HG03378 (cell line): Measurements from ENCODE around the gene LAMA1.

Source experiments
- ATAC-seq: cut with Tn5 transposase; IDR thresholded peaks from one replicate; pipeline ENCODE4 v1.9.1; 2021; ENCODE audit warnings: mild to moderate bottlenecking, moderate library complexity; ENCODE audit not compliant: unreplicated experiment

Gene LAMA1

GRCh38 chr18:6920099-6920955 lies 197.3 kb downstream of the LAMA1 start:
- ATAC-seq: no peak

- ATAC-seq: no peak
Observed at GRCh38 chr18:6917072-6917471, 200.5 kb downstream of the LAMA1 start.

GRCh38 chr18:6901286-6901926 lies 216.2 kb downstream of the LAMA1 start:
- no peak for ATAC-seq

- ATAC-seq: no peak
Observed at GRCh38 chr18:6891788-6892187, 225.8 kb downstream of the LAMA1 start.
